ENCODE data around the gene PARD6A. TPM values are rescaled to one million over a fixed set of nuclear protein-coding genes. Genes with fewer than 3 reads are reported as not detected.

The PARD6A gene
- total and polyA plus RNA-seq, 2 of the 13 experiments (the other 11 are each of a cell fraction or from before 2014, with no cell fraction given) = 3.5 to 4.3 TPM

- no peak for TF ChIP-seq ZBTB44 (CRISPR knock-in tag; IDR thresholded peaks at IDR 0.05)
- 0 out of 2 replicates have a peak, but pooled peaks have one; percentile 44 for TF ChIP-seq FOXO4 (CRISPR knock-in tag; conservative IDR thresholded peaks at IDR 0.05)
- 0 out of 2 replicates have a peak, but pooled peaks have one; percentile 42 for TF ChIP-seq MIXL1 (CRISPR knock-in tag; IDR thresholded peaks at IDR 0.05)
- peak; percentile 44; the same call in 1 of the 2 replicates for TF ChIP-seq ZBTB14 (CRISPR knock-in tag; IDR thresholded peaks at IDR 0.05)
- no peak for TF ChIP-seq ZNF615 (CRISPR knock-in tag; IDR thresholded peaks at IDR 0.05; ENCODE audit: borderline replicate concordance)
- TF ChIP-seq SRF (IDR thresholded peaks at IDR 0.05; ENCODE audit: low read depth, low read length) = no peak
- TF ChIP-seq MXD1 (CRISPR knock-in tag; IDR thresholded peaks at IDR 0.05) = no peak; the same call in 1 of the 2 replicates
- TF ChIP-seq CBX5 (CRISPR knock-in tag; IDR thresholded peaks at IDR 0.05; ENCODE audit: borderline replicate concordance) = 0 out of 2 replicates have a peak, but pooled peaks have one; percentile 83
- TF ChIP-seq DPF2 (CRISPR knock-in tag; IDR thresholded peaks at IDR 0.05; ENCODE audit: borderline replicate concordance, low read depth) = peak; percentile 43; the same call in 1 of the 2 replicates
- TF ChIP-seq ZNF879 (CRISPR knock-in tag; IDR thresholded peaks at IDR 0.05) = no peak
- TF ChIP-seq IKZF1 (IDR thresholded peaks at IDR 0.05) = no peak
- peak; percentile 55; the same call in 1 of the 2 replicates for TF ChIP-seq ZNF768 (CRISPR knock-in tag; IDR thresholded peaks at IDR 0.05)
- peak; percentile 17; the same call in 1 of the 2 replicates for TF ChIP-seq MTERF4 (CRISPR knock-in tag; IDR thresholded peaks at IDR 0.05)
- peak; percentile 73; the same call in 1 of the 2 replicates for TF ChIP-seq ZBTB7B (CRISPR knock-in tag; IDR thresholded peaks at IDR 0.05)
- TF ChIP-seq TCF7L2 (IDR thresholded peaks at IDR 0.05; ENCODE audit: low read depth, low read length) = no peak
- TF ChIP-seq IKZF5 (CRISPR knock-in tag; IDR thresholded peaks at IDR 0.05) = peak; percentile 74; the same call in 1 of the 2 replicates
- no peak for TF ChIP-seq THAP8 (CRISPR knock-in tag; IDR thresholded peaks at IDR 0.05; ENCODE audit: borderline replicate concordance)
- peak; percentile 57; the same call in 1 of the 2 replicates for TF ChIP-seq MYPOP (CRISPR knock-in tag; IDR thresholded peaks at IDR 0.05)
These were observed 7.2 kb downstream of the PARD6A start (continued) for GRCh38 chr16:67667817-67668494.

All from HepG2 (cell line).